ENCODE results near the gene BCL10.

The BCL10 gene

GRCh38 chr1:85244271-85245061 is 32.0 kb downstream of the BCL10 start:
- TF ChIP-seq CTCF (IDR thresholded peaks at IDR 0.05; ENCODE audit: low read depth, low read length, missing control alignments) = no peak
- H3K27ac ChIP-seq = no peak overlapping the region
- no peak for DNase-seq
- in situ Hi-C loops (cut with HindIII; ENCODE audit: low pct_ligation_motif_present, low sequenced_read_pairs) = no loop called here
- H3K4me3 ChIP-seq (ENCODE audit: low read depth, low read length) = no peak overlapping the region
- H3K36me3 ChIP-seq (replicated peaks) = no peaks in the 10 kb centered on the region
- no peaks in the 10 kb centered on the region for H3K27me3 ChIP-seq (replicated peaks)

GRCh38 chr1:85243372-85243771 is 33.1 kb downstream of the BCL10 start:
- TF ChIP-seq CTCF (IDR thresholded peaks at IDR 0.05; ENCODE audit: low read depth, low read length, missing control alignments) = no peak
- DNase-seq = no peak
- Histone ChIP-seq H3K27ac (no peak overlapping the region), H3K4me3 (ENCODE audit: low read depth, low read length) (no peak overlapping the region), H3K27me3 (replicated peaks) (no peaks in the 10 kb centered on the region), H3K36me3 (replicated peaks) (no peaks in the 10 kb centered on the region)
- in situ Hi-C loops (cut with HindIII; ENCODE audit: low pct_ligation_motif_present, low sequenced_read_pairs) = no loop called here

- no peaks in the 10 kb centered on the region for H3K36me3 ChIP-seq (replicated peaks)
- no peak for DNase-seq
- no peaks in the 10 kb centered on the region for H3K27me3 ChIP-seq (replicated peaks)
- in situ Hi-C loops (cut with HindIII; ENCODE audit: low pct_ligation_motif_present, low sequenced_read_pairs) = no loop called here
- no peak for TF ChIP-seq CTCF (IDR thresholded peaks at IDR 0.05; ENCODE audit: low read depth, low read length, missing control alignments)
- no peak overlapping the region for H3K4me3 ChIP-seq (ENCODE audit: low read depth, low read length)
- no peak overlapping the region for H3K27ac ChIP-seq
Measured at GRCh38 chr1:85240643-85241042, 35.8 kb downstream of the BCL10 start.

GRCh38 chr1:85240174-85240601 is 36.2 kb downstream of the BCL10 start:
- DNase-seq = no peak
- Histone ChIP-seq H3K27ac (no peak overlapping the region), H3K4me3 (ENCODE audit: low read depth, low read length) (no peak overlapping the region), H3K27me3 (replicated peaks) (no peaks in the 10 kb centered on the region), H3K36me3 (replicated peaks) (no peaks in the 10 kb centered on the region)
- peak; percentile 33 for TF ChIP-seq CTCF (IDR thresholded peaks at IDR 0.05; ENCODE audit: low read depth, low read length, missing control alignments)
- in situ Hi-C loops (cut with HindIII; ENCODE audit: low pct_ligation_motif_present, low sequenced_read_pairs) = no loop called here

GRCh38 chr1:85237613-85238012 is 38.8 kb downstream of the BCL10 start:
- TF ChIP-seq CTCF (IDR thresholded peaks at IDR 0.05; ENCODE audit: low read depth, low read length, missing control alignments) = no peak
- H3K36me3 ChIP-seq (replicated peaks) = no peaks in the 10 kb centered on the region
- DNase-seq = no peak
- H3K4me3 ChIP-seq (ENCODE audit: low read depth, low read length) = no peak overlapping the region
- H3K27me3 ChIP-seq (replicated peaks) = no peaks in the 10 kb centered on the region
- in situ Hi-C loops (cut with HindIII; ENCODE audit: low pct_ligation_motif_present, low sequenced_read_pairs) = no loop called here
- no peak overlapping the region for H3K27ac ChIP-seq
